Lung (tissue), 12 donors: Measurements from ENCODE around the gene CDK5R1. TPM values are rescaled to one million over a fixed set of nuclear protein-coding genes. Genes with fewer than 3 reads are reported as not detected.

ENCODE experiments used
- ATAC-seq: fragments of 200-7000 bp; cut with Tn5 transposase; one replicate; pipeline ENCODE4 v1.9.1; 2020; ENCODE audit warnings: moderate number of reproducible peaks; ENCODE audit not compliant: insufficient read depth, low FRiP score
- DNase-seq, 3 donors: peaks; one replicate each; pipeline ENCODE4 v3.0.0-alpha.2; 2013 to 2017
- H3K27ac ChIP-seq, 2 donors: one replicate each; pipeline ENCODE4 v1.5.1; 2013; ENCODE audit warnings: mild to moderate bottlenecking in 2 of 2, moderate library complexity in 2 of 2, control low read depth in 1 of 2, inconsistent platforms in 1 of 2, low read depth in 1 of 2, low read length in 1 of 2
- H3K27me3 ChIP-seq, 3 donors: one replicate each; pipeline ENCODE4 v1.5.1; 2013; ENCODE audit warnings: low read length in 2 of 3; ENCODE audit not compliant: control insufficient read depth in 3 of 3, insufficient read depth in 3 of 3
- H3K36me3 ChIP-seq, 4 donors: one replicate each; pipeline ENCODE4 v1.5.1; 2013; ENCODE audit warnings: low read length in 4 of 4, mild to moderate bottlenecking in 1 of 4, moderate library complexity in 1 of 4; ENCODE audit not compliant: control insufficient read depth in 4 of 4, insufficient read depth in 4 of 4
- H3K4me1 ChIP-seq, 5 donors: one replicate each; pipeline ENCODE4 v1.5.1; 2013; ENCODE audit warnings: low read length in 5 of 5, mild to moderate bottlenecking in 2 of 5, moderate library complexity in 1 of 5; ENCODE audit not compliant: control insufficient read depth in 5 of 5, insufficient read depth in 5 of 5
- H3K4me3 ChIP-seq: one replicate; pipeline ENCODE4 v1.5.1; 2013; ENCODE audit warnings: mild to moderate bottlenecking, control low read depth, moderate library complexity
- H3K9ac ChIP-seq, 2 donors: one replicate each; pipeline ENCODE4 v1.5.1; 2013; ENCODE audit warnings: low read length in 2 of 2, control low read depth in 1 of 2; ENCODE audit not compliant: insufficient read depth in 1 of 2
- H3K9me3 ChIP-seq, 4 donors: one replicate each; pipeline ENCODE4 v1.5.1; 2013; ENCODE audit warnings: low read length in 3 of 4, mild to moderate bottlenecking in 1 of 4, moderate library complexity in 1 of 4; ENCODE audit not compliant: control insufficient read depth in 4 of 4, insufficient read depth in 3 of 4
- CTCF ChIP-seq: IDR thresholded peaks from 2 replicates; pipeline ENCODE4 v1.5.1; 2012; ENCODE audit warnings: mild to moderate bottlenecking; ENCODE audit errors: control extremely low read depth, extremely low read depth
- WGBS, 2 donors: extraction: QIAGEN DNeasy Blood & Tissue Kit; methylation state at CpG; one replicate each; pipeline ENCODE4 v1.1.7; 2013; 5-methylcytosine and 5-hydroxymethylcytosine counted together
- polyA plus RNA-seq, 2 donors: library from polyadenylated mRNA; stranded (reverse); fragments of 200-250 nt; gene quantifications; one replicate each; pipeline ENCODE4 v1.2.1, GENCODE V29; 2013
- total RNA-seq, 2 donors: library from RNA; depleted of rRNA in 1 of 2; stranded (reverse); fragments of >200 nt in 1 of 2; gene quantifications; one replicate each; pipeline ENCODE4 v1.2.1, GENCODE V29; 2014 to 2021
- donor health status: control.
- donor health status: control.
- donor health status: Bipolar disorder and iron deficiency.
- donor health status: healthy.
- donor health status: DM: yes; HTN: yes; CAD: no.

CDK5R1 gene
- total and polyA plus RNA-seq, 4 donors: 0.41 to 2.2 (median 1.4) TPM

GRCh38 chr17:32487473-32488176 is 832 bp downstream of the CDK5R1 start:
- 36 to 50% methylated on average over 51 to 59 of the region's 59 CpGs for WGBS, 2 donors
- Histone ChIP-seq H3K9ac (peak overlapping the region in 1 of 2 donors; percentile 38), H3K27ac (no peak overlapping the region)

GRCh38 chr17:32488177-32488542 is 1.4 kb downstream of the CDK5R1 start:
- no peak for ATAC-seq
- peaks cover 0 to 47% (median 14%) of the 10 kb centered on the region in 5 donors for H3K4me1 ChIP-seq
- no peak overlapping the region for H3K9ac ChIP-seq
- peaks cover 0 to 3% (median 0%) of the 10 kb centered on the region in 4 donors for H3K9me3 ChIP-seq
- no peak overlapping the region for H3K4me3 ChIP-seq
- H3K27me3 ChIP-seq: no peaks in the 10 kb centered on the region
- TF ChIP-seq CTCF: no peak
- H3K36me3 ChIP-seq: peaks cover 0 to 10% (median 3%) of the 10 kb centered on the region in 4 donors
- no peak overlapping the region for H3K27ac ChIP-seq
- DNase-seq: no peak
- 95 to 97% methylated on average over 16 of the region's 16 CpGs for WGBS, 2 donors

More at GRCh38 chr17:32487473-32488176, 832 bp downstream of the CDK5R1 start:
- Histone ChIP-seq H3K27me3 (no peaks in the 10 kb centered on the region), H3K9me3 (peaks cover 0 to 3% (median 0%) of the 10 kb centered on the region in 4 donors), H3K4me1 (peaks cover 0 to 51% (median 14%) of the 10 kb centered on the region in 5 donors), H3K4me3 (peak overlapping the region; percentile 56), H3K36me3 (peaks cover 0 to 10% (median 4%) of the 10 kb centered on the region in 4 donors)
- no peak for TF ChIP-seq CTCF
- ATAC-seq (no peak), DNase-seq (peak; percentile 27 to 32 (median 32))

- Histone ChIP-seq H3K27me3 (no peaks in the 10 kb centered on the region), H3K9ac (no peak overlapping the region), H3K9me3 (peaks cover 0 to 3% (median 0%) of the 10 kb centered on the region in 4 donors), H3K4me3 (no peak overlapping the region), H3K36me3 (peaks cover 0 to 10% (median 3%) of the 10 kb centered on the region in 4 donors), H3K4me1 (peaks cover 0 to 42% (median 13%) of the 10 kb centered on the region in 5 donors), H3K27ac (no peak overlapping the region)
- DNase-seq: no peak
- 96% methylated on average over 13 of the region's 13 CpGs for WGBS, 2 donors
- TF ChIP-seq CTCF: no peak
- no peak for ATAC-seq
These were observed 1.9 kb downstream of the CDK5R1 start for GRCh38 chr17:32488604-32489180.
